ENCODE measurements around the gene PPP1R9A. TPM values are rescaled to one million over a fixed set of nuclear protein-coding genes. Genes with fewer than 3 reads are reported as not detected.

The PPP1R9A gene
- total RNA-seq, 1 experiment from 2014 or later: 5.9 TPM

DNA sequence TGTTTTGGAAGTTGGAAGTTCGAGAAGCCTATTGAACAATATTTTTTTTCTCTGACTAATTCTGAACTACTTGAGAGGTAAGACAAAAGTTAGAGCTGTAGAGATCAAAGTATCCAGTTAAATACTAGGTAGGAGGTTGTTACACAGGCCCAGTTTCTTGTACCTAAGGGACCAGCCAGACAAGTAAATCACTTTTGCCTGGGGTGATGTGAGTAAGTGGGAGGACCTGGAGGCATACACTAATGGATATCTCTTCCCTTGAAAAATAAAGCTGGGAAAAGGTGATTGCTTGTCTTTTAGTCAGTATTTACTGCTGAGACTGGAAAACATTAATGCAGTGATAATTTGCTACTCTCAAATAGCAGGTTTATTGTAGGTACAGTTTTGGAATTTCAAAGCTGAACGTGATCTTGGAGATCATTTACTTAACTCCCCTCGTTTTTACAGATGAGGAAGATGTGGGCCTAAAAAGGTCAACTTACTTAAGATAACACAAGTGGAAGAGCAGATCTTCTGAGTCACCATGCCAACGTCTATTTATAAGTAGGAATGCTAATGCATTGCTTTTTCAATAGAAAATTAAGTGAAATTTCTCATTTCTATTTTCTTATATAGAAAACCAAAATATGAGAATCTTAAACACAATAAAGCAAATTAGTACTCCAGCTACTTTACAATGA is 181.3 kb downstream of the PPP1R9A start:
- ChIA-PET POLR2A (ENCODE audit: unreplicated experiment) (interaction anchor here (0.7 kb wide), 1 partner anchor 1000 kb away, joined by 5 read pairs; no protein-coding TSS in a partner anchor), CTCF (no interaction called here)
- H2AFZ ChIP-seq (ENCODE audit: low read length): no peak overlapping the region
- intact Hi-C loops (cut with micrococcal nuclease): no loop called here
- H3K9me3 ChIP-seq (ENCODE audit: low read length): no peaks in the 10 kb centered on the region
- H3K36me3 ChIP-seq (ENCODE audit: low read depth, low read length): no peaks in the 10 kb centered on the region
- TF ChIP-seq EZH2phosphoT487 (IDR thresholded peaks at IDR 0.05; ENCODE audit: borderline replicate concordance, low read length): no peak
- TF ChIP-seq, protein P1, sequence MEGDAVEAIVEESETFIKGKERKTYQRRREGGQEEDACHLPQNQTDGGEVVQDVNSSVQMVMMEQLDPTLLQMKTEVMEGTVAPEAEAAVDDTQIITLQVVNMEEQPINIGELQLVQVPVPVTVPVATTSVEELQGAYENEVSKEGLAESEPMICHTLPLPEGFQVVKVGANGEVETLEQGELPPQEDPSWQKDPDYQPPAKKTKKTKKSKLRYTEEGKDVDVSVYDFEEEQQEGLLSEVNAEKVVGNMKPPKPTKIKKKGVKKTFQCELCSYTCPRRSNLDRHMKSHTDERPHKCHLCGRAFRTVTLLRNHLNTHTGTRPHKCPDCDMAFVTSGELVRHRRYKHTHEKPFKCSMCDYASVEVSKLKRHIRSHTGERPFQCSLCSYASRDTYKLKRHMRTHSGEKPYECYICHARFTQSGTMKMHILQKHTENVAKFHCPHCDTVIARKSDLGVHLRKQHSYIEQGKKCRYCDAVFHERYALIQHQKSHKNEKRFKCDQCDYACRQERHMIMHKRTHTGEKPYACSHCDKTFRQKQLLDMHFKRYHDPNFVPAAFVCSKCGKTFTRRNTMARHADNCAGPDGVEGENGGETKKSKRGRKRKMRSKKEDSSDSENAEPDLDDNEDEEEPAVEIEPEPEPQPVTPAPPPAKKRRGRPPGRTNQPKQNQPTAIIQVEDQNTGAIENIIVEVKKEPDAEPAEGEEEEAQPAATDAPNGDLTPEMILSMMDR (conservative IDR thresholded peaks at IDR 0.05; ENCODE audit: low read depth, low read length): no peak
- no peak for TF ChIP-seq EZH2 (IDR thresholded peaks at IDR 0.05; ENCODE audit: low read length, unreplicated experiment)
- H3K79me2 ChIP-seq (ENCODE audit: low read length): no peaks in the 10 kb centered on the region
- H3K4me1 ChIP-seq (ENCODE audit: insufficient read depth, low read length): peaks cover 8% of the 10 kb centered on the region; the same call in 1 of the 2 replicates
- H4K20me1 ChIP-seq (ENCODE audit: low read length): no peaks in the 10 kb centered on the region
- H3K27ac ChIP-seq (ENCODE audit: low read length): no peak overlapping the region
- H3F3A ChIP-seq (ENCODE audit: low read length, unreplicated experiment): no peaks in the 10 kb centered on the region
- BruUV-seq (replicated peaks): no TSS peak
- no peaks in the 10 kb centered on the region for H3K27me3 ChIP-seq (ENCODE audit: low read length)
- H3K4me2 ChIP-seq (ENCODE audit: low read length): no peak overlapping the region
- no peak overlapping the region for H3K4me3 ChIP-seq (ENCODE audit: low read length)
- DNase-seq (peak; percentile 45), ATAC-seq (no peak)
- no peak overlapping the region for H3K9ac ChIP-seq (ENCODE audit: low read length)
- no peaks in the 10 kb centered on the region for H3K9me2 ChIP-seq (replicated peaks; ENCODE audit: low read length)

DNA sequence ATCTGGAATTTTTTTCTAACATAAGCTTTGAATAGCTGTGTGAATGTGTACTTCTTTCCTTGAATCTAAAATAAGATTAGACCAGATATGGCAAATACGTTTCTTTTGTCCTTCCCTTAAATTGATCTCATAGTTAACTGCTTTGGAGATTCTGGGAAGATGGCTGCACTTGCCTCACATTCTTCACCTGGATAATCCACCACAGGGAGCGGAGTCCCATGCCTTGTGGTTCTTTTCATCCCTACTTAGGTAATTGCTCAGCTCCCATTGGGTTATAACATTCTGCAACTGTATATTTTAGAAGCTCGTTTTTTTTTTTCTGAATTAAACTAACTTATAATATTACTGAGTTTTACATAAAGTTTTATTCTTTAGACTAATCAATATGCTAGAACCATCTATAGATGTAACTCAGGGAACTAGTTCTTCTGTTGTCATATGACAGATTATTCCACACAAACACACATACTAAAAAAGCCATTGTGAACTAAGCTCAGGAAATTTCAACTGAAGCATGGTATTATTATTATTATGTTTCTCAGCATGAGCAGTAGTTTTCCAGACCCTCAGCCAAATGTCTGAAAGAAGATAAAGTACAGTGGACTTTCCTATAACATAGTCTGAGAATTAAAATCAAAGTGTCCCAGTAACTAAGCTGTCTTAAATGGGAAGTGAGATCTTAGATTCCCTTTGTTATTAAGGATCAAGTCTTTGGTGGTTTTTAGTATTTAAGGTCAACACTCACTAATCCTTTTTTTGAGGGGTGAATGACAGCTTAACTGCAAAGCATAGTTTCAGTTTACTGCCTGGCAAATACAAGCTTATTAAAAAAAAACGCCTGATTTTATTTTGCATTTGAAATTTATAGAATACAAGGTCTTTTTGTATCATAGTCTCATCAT is 182.3 kb downstream of the PPP1R9A start:
- TF ChIP-seq EZH2 (IDR thresholded peaks at IDR 0.05; ENCODE audit: low read length, unreplicated experiment) (no peak), EZH2phosphoT487 (IDR thresholded peaks at IDR 0.05; ENCODE audit: borderline replicate concordance, low read length) (no peak)
- TF ChIP-seq, protein P1 (conservative IDR thresholded peaks at IDR 0.05; ENCODE audit: low read depth, low read length): no peak
- CTCF ChIA-PET: interaction anchor here (0.6 to 0.7 kb wide), 2 partner anchors 12 to 337 kb away, joined by 3 to 4 read pairs; no protein-coding TSS in a partner anchor
- no TSS peak for BruUV-seq (replicated peaks)
- H4K20me1 ChIP-seq (ENCODE audit: low read length): no peaks in the 10 kb centered on the region
- no peaks in the 10 kb centered on the region for H3K27me3 ChIP-seq (ENCODE audit: low read length)
- H3K36me3 ChIP-seq (ENCODE audit: low read depth, low read length): no peaks in the 10 kb centered on the region
- no peaks in the 10 kb centered on the region for H3K79me2 ChIP-seq (ENCODE audit: low read length)
- ATAC-seq (no peak), DNase-seq (no peak)
- intact Hi-C loops (cut with micrococcal nuclease): no loop called here
- no peaks in the 10 kb centered on the region for H3K9me2 ChIP-seq (replicated peaks; ENCODE audit: low read length)
- H3K4me3 ChIP-seq (ENCODE audit: low read length): no peak overlapping the region
- no peak overlapping the region for H3K27ac ChIP-seq (ENCODE audit: low read length)
- POLR2A ChIA-PET (ENCODE audit: unreplicated experiment): interaction anchor here (0.6 kb wide), 1 partner anchor 416 kb away, joined by 6 read pairs; no protein-coding TSS in a partner anchor
- no peak overlapping the region for H2AFZ ChIP-seq (ENCODE audit: low read length)
- H3K4me2 ChIP-seq (ENCODE audit: low read length): no peak overlapping the region
- H3K4me1 ChIP-seq (ENCODE audit: insufficient read depth, low read length): peaks cover 8% of the 10 kb centered on the region; the same call in 1 of the 2 replicates
- no peak overlapping the region for H3K9ac ChIP-seq (ENCODE audit: low read length)
- no peaks in the 10 kb centered on the region for H3K9me3 ChIP-seq (ENCODE audit: low read length)
- no peaks in the 10 kb centered on the region for H3F3A ChIP-seq (ENCODE audit: low read length, unreplicated experiment)

Measured in PC-3 (cell line).